IMR-90 (cell line): ENCODE results near the gene GDPD5.

ENCODE experiments used
- POLR2A ChIP-seq: IDR thresholded peaks from 2 replicates; pipeline ENCODE4 v1.6.1; 2012; ENCODE audit warnings: mild to moderate bottlenecking, low read depth, low read length
- RFX5 ChIP-seq: IDR thresholded peaks from 2 replicates; pipeline ENCODE4 v1.8.0; 2012; ENCODE audit warnings: low read depth, mild to moderate bottlenecking, low read length, moderate library complexity
- SMC3 ChIP-seq: fragments of 150-350 bp; IDR thresholded peaks from 2 replicates; pipeline ENCODE4 v1.6.1; 2016; ENCODE audit warnings: low read depth, mild to moderate bottlenecking, antibody characterized with exemption, low read length, moderate library complexity
- TF ChIP-seq, protein P1 (sequence below): conservative IDR thresholded peaks from 2 replicates; pipeline ENCODE4 v1.5.1; 2012; ENCODE audit warnings: mild to moderate bottlenecking, low read depth, low read length, improper control_type of control experiment

DNA sequence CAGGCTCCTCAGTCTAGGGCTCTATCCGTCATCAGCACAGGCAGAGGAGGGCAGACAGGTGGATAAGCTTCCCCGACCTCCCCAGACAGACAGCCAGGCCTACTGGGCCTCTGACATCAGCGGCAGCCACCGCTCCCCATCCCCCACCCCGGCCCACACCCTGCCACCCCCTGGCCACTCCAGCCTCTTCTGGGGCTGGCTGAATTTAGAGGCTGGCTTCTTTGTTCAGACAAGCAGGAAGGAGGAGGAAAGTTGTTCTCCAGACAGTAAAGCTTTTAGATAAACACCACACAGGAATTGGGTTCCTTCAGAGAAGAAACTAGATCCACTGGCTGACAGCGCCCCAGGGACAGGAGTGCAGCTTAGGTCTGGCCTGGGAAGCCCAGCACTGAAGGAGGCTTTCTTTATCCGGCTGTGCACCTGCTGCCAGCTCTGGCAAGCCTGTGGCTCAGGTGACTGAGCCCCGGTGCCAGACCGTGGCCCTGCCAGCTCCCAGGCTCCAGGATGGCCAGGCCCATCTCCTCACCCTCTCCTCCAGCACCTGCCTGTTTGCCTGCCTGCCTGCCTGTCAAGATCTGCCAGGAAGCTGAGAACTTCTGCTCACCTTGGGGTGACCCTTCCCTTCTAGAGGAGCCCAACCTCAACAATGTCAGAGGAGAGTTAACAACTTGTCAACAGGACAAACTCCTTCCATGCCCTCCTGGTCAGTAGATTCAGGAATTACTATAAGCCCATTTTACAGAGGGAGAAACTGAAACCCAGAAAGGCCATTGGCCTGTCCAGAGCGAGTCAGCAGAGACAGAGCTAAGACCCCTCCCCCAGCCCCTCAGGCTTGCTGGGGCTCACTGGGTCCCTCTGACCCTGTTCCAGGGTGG lies 48.8 kb downstream of the GDPD5 start:
- TF ChIP-seq RFX5: no peak
- TF ChIP-seq POLR2A: no peak
- TF ChIP-seq, protein P1, sequence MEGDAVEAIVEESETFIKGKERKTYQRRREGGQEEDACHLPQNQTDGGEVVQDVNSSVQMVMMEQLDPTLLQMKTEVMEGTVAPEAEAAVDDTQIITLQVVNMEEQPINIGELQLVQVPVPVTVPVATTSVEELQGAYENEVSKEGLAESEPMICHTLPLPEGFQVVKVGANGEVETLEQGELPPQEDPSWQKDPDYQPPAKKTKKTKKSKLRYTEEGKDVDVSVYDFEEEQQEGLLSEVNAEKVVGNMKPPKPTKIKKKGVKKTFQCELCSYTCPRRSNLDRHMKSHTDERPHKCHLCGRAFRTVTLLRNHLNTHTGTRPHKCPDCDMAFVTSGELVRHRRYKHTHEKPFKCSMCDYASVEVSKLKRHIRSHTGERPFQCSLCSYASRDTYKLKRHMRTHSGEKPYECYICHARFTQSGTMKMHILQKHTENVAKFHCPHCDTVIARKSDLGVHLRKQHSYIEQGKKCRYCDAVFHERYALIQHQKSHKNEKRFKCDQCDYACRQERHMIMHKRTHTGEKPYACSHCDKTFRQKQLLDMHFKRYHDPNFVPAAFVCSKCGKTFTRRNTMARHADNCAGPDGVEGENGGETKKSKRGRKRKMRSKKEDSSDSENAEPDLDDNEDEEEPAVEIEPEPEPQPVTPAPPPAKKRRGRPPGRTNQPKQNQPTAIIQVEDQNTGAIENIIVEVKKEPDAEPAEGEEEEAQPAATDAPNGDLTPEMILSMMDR: no peak
- no peak for TF ChIP-seq SMC3
